Neural progenitor cell (in vitro differentiated cells): ENCODE data around the gene DCANP1.
A peak's percentile ranks its signal among the peaks of the same experiment; 100 is the strongest.

Source experiments
- CTCF ChIP-seq: fragments of 200-600 bp; sonication (generic); IDR thresholded peaks from 2 replicates; pipeline ENCODE4 v1.5.1; 2017; ENCODE audit warnings: antibody characterized with exemption, mild to moderate bottlenecking
- EZH2phosphoT487 ChIP-seq: fragments of 200-600 bp; sonication (generic); IDR thresholded peaks from 2 replicates; pipeline ENCODE4 v1.6.1; 2017; ENCODE audit warnings: antibody characterized with exemption

DNA sequence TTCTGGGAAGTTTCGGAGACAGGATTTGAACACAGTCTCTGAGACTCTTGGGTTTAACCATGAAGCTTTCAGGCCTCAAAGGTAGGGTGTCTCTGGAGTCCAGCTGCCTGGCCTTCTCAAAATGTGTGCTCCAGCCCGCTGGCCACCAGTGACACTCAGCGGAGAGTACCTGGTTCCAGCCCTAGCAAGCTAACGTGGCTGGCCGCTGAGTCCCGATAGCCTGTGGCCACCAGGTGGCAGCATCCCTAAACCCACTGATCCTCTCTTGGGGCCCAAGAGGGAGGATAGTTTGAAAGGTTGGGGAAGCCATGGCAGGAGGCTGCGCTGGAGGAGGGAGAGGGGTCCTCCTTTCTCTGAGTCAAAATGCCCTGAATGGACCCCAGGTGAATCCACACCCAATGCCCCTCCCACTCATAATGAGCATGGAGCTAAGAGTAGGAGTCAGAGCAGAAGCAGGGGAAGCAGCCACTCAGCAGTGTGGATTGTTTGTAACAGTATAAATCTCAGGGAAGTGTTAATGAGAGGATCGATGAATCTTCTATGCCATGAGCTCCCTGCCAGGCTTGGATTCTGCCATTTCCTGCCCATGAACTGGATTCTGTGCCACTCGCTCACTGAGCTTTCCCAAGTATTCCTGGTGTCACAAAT, 10.4 kb upstream of the DCANP1 start:
- TF ChIP-seq CTCF (peak; percentile 84), EZH2phosphoT487 (no peak)
